Activated CD8-positive, alpha-beta memory T cell treated with anti-CD3 and anti-CD28 coated beads for 48 hours (primary cell): Measurements from ENCODE around the gene SULT1A2.
"Not testable (repeated sequence)": the region's sequence is repeated elsewhere in the genome, so short reads cannot be mapped to it uniquely, and the experiment has no call there.

Experiments used
- DNase-seq, 3 experiments: peaks; one replicate each; pipeline ENCODE4 v3.0.0-alpha.2; 2020; ENCODE audit warnings: low read depth in 2 of 3, low spot score in 2 of 3

SULT1A2 gene

DNA sequence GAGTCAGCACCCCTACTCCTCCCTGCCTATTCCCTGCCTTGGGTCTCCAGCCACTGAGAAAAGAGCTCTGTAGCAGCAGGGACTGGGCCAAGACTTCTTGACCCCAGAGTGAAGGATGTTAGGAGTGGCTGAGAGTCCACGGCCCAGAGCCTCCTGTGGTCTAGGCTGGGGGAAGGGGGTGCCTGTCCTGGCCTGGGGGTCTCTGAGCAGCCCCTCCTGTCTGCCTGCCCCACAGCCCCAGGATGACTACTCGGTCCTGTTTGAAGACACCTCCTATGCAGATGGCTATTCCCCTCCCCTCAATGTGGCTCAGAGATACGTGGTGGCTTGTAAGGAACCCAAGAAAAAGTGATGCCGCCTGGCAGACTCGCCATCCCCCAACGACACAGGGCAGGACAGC is 5.5 kb downstream of the SULT1A2 start:
- no peak for DNase-seq

DNA sequence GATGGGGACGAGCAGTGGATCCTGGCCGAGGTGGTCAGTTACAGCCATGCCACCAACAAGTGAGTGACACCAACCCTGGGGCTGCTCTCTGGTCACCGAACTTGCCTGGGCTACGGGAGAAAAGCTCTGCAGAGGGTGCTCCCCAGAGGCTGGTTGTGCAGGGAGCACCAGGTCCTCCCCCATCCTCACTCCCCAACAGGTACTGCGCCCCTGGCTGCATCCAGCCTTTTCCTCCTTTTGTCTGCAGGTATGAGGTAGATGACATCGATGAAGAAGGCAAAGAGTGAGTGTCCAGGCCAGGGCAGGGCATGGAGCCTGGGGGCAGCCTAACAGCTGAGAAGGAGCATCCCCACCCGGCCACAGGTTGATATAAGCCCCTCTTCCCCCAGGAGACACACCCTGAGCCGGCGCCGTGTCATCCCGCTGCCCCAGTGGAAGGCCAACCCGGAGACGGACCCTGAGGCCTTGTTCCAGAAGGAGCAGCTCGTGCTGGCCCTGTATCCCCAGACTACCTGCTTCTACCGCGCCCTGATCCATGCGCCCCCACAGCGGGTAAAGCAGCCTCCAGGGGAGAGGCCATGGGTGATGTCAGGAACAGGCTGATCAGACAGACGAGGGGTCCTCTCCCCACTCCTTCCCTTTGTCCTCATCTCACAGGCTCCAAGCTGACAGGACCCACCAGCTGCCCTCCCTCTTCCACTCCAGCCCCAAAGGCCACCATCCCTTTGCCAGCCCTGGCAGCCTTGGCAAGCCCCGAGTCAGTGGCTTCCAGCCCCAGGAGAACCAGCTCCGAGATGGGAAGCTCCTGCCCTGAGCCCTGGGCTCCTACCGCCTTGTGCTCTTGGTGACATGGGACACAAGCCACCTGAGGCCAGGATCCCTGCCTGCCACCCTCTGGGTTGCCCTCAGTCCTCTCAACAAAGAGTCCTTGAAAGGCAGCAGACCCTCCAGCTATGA is 6.2 kb downstream of the SULT1A2 start:
- no peak for DNase-seq

DNA sequence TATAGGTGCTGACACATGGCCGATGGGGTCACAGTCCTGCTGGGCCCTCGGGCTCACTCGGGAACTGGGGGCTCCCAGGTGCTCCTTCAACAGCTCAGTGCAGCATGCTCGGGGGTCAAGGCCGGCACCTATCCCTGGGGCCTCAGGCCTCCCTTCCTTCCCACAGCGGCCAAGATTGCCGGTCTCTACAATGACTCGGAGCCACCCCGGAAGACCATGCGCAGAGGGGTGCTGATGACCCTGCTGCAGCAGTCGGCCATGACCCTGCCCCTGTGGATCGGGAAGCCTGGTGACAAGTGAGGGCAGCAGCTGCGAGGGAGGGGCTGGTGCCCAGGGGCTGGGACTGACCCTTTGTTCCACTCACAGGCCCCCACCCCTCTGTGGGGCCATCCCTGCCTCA is 6.9 kb downstream of the SULT1A2 start:
- no peak for DNase-seq

DNA sequence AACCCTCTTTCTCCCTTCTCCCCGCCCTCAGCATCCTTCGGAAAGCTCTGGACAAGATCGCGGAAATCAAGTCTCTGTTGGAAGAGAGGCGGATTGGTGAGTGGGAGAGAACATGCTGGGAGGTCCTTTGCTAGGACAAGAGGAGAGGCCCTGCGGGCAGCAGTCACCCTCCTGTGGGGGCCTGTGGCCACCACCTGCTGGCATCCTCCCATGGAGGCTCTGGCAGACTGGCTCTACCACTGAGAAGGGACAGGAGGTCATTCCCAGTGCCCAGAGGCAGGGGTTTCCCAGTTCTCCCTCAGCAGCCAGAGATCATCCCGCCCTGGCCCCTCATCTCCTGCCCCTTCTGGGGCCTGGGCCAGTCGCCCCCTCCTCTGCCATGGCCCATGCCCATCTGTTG is 7.8 kb downstream of the SULT1A2 start:
- no peak for DNase-seq

DNA sequence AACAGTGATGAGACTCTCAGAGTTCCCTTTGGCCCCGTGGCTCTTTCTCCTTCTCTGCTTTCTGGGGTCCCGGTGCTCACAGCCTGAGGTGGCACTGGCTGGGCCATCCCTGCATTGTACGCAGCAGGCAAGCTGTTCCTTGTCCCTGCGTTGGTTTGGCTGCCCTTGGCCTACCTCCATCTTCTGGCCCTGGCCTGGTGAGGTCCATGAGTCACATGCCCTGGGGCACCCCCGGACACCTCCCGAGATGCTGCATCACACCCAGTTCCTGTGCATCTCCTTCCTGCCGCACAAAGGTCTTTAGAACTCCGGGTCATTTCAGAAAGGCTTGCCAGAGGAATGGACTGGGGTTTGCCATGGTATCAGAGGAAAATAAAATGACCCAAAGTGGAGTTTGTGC is 9.5 kb downstream of the SULT1A2 start:
- DNase-seq = no peak

DNA sequence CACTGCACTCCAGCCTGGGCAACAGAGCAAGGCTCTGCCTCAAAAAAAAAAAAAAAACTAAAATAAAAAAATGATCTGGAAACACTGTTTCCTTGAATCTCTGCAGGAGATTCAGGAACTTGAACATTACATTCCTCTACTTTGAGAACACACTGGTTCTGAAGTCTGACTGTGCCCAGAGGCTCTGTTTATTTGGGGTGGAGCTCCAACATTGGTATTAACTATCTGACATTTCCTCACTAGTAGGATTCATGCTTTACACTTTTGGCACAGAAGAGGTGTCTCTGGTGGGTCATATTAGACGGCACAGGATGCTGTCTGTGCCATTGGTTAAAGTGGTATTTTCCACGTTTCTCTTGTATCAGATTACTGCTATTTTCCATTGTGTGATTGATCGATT is 10.4 kb downstream of the SULT1A2 start:
- no peak for DNase-seq

DNA sequence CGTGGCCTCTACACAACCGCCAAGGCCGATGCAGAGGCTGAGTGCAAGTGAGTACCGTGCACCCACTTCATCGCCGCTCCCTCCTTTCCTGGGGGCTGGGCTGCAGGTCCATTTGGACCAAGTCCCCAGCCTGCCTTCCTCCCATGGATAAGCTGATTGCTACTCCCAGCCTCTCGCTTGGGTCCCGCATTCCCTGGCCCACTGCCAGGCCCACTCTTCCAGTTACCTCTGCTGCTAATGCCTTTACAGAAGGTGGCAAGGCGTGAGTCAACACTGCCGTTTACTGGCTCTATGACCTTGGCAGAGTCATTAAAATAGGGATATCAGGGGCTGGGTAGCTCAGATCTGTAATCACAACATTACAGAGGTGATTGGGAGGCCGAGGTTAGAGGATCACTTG is 11.2 kb downstream of the SULT1A2 start:
- no peak for DNase-seq

DNA sequence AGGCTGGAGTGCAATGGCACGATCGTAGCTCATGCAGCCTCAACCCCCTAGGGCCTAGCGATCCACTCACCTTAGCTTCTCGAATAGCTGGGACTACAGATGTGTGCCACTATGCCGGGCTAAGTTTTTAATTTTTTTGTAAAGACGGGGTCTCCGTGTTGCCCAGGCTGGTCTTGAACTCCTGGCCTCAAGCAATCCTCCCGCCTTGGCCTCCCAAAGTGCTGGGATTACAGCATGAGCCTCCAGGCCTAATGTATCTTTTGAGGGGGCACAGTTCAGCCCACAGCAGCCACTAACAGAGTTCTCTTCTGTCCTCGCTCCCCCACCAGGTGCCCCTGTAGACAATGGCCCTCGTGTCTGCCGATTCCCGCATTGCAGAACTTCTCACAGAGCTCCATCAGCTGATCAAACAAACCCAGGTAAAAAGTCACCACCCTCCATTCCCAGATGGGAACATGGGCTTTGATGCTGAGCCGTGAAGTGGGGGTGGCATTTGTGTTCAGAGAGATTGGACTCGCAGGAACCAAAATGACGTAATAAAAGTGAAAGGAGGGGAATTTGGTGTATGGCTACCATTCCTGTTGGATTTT is 16.0 kb downstream of the SULT1A2 start:
- DNase-seq = no peak

DNA sequence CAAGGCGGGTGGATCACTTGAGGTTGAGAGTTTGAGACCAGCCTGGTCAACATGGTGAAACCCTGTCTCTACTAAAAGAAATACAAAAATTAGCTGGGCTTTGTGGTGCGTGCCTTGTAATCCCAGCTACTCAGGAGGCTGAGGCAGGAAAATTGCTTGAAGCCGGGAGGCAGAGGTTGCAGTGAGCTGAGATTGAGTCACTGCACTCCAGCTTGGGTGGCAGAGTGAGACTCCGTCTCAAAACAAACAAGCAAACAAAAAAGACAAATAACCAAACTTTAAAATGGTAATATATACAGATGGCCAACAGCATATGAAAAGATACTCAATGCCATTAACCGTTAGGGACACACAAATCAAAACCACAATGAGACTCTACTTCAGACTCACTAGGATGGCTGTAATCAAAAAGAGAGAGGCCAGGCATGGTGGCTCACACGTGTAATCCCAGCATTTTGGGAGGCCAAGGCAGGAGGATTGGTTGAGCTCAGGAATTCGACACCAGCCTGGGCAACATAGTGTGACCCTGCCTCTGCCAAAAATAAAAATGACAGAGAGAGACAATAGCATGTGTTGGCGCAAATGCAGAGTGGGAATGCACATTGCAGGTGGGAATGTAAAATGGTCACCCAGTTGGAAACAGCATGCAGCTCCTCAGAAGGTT is 21.3 kb downstream of the SULT1A2 start:
- DNase-seq = no peak

DNA sequence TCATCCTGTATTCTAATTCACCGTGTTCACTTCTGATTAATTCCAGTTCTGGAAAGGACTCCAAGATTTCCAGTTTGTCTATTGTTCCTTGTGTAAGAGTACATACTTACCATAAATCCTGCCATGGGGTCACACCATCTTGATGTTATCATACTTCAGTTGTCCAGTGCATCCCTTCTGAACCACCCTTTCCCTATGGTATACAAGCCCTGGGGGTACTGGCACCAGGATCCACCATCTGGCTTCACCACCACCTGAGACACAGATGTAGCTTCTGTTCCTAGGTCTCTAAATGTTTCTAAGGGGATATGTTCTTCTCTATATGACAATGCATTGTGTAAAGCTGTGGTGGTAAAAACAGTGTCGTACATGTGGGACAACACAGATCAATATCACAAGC is 21.9 kb downstream of the SULT1A2 start:
- DNase-seq = no peak

DNA sequence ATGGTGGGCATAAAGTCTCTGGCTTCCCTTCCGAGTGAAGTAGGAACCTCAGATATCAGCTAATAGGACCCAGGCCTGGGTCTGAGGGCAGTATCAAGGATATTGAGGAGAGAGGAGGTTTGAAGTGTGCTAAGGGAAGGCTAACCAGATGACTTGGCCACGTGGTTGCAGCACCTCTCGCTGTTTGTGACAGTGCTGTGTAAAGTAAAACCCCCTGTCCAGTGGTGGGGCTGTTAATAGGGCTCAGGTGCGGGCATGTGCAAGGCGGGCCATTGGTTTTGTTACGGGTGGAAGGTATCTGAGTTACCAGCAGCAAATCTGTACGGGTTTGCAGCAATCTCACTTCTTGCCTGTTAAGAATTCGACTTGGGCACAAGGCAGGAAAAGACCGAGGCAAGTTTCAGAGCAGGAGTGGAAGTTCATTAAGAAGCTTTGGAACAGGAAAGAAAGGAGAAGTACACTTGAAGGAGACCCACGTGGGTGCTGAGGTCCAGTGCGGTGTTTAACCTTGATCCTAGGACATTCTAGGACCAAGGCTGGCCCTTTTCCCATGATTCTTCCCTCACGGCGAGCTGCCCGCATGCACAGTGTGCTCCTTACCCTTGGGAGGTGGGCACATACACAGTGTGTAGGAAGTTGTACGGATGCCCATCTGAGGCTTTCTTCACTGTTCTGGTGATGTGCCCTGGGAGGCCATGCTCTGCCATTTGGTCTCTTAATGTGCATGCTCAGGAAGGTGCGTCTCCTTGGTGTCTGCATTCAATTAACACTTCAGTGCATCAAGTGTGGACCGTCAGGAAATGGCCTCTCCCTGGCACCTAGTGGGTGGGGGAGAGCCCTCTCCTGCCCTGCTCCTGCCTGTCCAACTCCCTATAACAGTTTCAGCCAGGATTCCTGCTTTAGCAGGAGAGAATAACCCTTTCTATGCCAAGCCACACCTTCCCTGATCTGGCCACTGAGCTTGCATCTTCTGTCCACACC is 22.8 kb downstream of the SULT1A2 start:
- DNase-seq = no peak

DNA sequence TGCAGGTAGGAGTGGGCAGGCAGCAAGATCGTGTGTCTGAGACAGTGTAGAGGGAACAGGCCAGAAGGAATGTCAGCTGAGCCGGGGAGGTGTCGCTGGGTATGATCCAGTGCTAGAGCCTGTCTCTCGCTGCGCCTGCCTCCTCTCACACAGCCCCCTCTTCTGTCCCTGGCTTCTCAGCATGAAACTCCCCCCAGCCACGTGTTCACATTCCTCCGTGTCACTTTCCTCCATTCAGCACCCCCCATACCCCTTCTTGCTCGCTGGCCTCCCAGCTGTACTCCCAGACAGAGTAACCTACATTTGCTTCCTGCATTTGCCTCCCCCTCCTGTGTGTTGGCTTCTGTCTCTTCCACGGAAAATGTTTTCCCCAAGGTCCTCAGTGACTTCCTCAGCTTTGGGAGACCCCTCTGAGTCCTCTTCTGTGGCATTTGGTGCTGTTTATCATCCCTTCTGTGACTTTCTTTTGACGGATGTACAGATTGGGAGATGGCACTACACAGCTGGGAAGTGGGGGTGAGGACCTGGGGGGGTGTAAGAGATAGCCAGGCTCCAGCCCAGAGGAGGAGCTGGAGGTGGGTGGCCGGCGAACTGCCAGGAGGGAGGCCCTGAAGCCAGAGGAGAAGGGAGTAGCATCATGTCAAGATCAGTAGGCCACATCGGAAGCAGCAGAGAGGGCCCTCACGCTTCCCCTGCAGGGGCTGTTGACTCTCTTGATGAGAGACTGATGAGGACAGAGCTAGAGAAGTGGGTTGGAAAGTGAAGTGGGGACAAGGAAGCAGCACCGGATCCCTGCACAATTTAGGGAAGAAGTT is 23.9 kb downstream of the SULT1A2 start:
- DNase-seq = no peak

DNA sequence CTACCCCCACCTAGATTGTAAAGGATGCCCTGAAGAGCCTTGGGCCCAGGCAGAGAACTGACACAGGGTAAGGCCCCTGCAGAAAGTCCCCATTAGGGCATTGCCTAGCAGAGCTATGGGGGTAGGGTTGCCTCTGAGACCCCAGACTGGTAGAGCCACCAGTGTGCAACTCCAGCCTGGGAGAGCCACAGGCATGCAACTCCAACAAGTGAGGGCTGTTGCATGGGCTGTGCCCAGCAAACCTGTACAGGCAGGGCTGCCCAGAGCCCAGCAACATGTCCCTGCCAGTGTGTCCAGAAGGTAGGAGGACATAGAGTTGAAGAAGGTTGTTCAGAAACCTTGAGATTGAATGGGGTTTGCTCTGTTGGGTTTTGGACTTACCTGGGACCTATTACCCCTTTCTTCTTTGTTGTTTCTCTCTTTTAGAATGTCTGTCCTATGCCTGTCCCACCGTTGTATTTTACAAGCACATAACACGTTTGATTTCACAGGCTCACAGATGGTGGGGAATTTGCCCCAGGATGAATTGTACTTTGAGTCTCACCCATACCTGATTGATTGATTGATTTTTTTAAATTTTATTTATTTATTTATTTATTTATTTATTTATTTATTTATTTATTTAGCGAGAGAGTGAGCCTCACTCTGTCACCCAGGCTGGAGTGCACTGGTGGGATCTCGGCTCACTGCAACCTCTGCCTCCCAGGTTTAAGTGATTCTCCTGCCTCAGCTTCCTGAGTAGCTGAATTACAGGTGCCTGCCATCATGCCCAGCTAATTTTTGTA is 26.7 kb downstream of the SULT1A2 start:
- DNase-seq = no peak

DNA sequence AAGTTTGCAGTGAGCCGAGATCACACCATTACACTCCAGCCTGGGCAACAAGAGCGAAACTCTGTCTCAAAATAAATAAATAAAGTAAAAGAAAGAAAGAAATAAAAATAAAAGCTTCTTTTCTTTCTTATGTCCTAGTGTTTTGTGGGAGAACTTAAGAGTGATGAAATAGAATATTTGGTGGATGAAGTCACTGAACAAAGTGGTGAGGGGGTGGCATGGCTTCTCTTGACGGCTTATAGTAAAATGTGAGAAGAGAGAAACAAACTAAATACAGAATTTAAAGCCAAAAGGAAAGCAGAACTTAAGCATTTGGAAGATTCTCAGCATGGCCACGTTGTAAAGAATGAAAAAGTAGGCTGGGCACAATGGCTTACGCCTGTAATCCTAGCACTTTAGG is 27.8 kb downstream of the SULT1A2 start:
- DNase-seq = no peak

DNA sequence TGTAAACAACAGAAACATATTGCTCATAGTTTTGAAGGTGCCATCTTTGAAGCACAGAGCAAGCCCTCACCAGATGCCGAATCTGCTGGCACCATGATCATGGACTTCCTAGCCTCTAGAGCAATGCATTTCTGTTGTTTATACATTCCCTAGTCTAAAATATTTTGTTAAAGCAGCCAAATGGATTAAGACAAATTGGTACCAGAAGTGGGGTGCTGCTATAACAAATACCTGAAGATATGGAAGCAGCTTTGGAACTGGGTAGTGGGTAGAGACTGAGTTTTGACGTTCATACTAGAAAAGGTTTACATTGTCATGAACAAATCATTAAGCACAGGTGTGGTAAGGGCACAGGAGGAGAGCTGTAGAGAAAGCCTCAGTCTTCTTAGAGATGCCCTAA is 29.6 kb downstream of the SULT1A2 start:
- no peak for DNase-seq

DNA sequence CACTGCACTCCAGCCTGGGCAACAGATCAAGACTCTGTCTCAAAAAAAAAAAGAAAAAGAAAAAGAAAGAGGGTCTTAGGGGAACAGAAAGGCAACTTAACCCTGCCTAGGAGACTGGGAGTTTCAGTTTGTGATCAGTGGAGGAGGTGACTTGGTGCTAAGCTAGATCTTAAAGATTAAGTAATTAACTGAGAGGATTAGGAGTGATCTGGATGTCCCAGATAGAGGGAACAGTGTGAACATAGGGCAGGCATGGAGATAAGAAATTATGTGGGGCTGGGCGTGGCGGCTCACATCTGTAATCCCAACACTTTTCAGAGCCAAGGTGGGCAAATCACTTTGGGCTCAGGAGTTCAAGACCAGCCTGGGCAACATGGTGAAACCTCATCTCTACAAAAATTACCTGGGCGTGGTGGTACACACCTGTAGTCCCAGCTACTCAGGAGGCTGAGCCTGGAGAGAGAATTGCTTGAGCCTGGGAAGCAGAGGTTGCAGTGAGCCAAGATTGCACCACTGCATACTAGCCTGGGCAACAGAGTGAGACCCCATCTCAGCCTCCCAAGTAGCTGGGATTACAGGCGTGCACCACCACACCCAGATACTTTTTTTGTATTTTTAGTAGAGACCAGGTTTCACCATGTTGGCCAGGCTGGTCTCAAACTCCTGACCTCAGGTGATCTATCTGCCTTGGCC is 30.5 kb downstream of the SULT1A2 start:
- DNase-seq = not testable (repeated sequence)

DNA sequence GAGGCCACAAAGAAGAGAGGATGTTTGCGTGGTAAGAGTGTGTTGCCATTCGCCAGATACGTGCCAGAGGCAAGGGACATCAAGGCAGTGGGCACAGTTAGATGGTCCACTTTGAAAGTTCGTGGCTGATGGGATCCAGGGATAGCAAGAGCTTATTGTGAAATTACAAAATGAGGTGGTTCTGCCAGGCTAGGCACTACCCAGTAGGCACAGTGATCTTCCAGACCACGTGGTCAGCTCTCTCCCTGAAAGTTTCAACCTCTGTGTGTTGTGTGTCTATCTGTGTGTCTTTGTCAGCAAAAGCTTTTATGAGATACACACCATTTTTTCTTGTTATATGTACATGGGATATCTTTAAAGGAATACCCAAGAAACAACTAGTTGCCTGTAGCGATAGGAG is 33.6 kb downstream of the SULT1A2 start:
- DNase-seq = no peak

DNA sequence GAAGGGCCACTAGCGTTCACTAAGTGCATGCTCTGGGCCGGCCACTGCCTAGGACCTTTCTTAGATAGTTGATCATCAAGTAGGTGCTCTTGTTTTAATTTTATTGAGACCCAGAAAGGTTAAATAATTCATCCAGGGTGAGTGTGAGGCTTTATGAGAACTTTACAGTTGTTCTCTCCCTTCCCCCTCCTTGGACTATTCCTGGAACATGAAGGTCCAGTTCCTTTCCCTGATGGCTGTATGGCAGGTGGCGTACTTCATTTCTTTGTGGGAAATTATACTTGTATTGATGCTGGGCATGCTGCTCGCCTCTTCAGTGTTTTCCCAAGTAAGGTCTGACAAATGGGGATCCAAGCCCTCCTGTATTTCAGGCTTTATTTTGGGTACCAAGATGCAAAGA is 34.7 kb downstream of the SULT1A2 start:
- no peak for DNase-seq
